GM23338 (cell line): ENCODE measurements around the gene TANGO6. TPM values are rescaled to one million over a fixed set of nuclear protein-coding genes. Genes with fewer than 3 reads are reported as not detected.

Experiments used
- ATAC-seq: fragments of 200-7000 bp; cut with Tn5 transposase; 3 replicates; pipeline ENCODE4 v1.9.1; 2020
- DNase-seq: peaks from one replicate; pipeline ENCODE4 v3.0.0-alpha.2; 2015; ENCODE audit warnings: low spot score
- H2AFZ ChIP-seq: fragments of 200-600 bp; sonication (generic); 2 replicates; pipeline ENCODE4 v1.8.0; 2016; ENCODE audit warnings: antibody characterized with exemption, mild to moderate bottlenecking, moderate library complexity
- H3F3A ChIP-seq: fragments of 200-600 bp; sonication (generic); replicated peaks from 2 replicates; pipeline ENCODE4 v1.8.0; 2017; ENCODE audit warnings: antibody characterized with exemption, mixed run types, low read depth
- H3K27ac ChIP-seq: fragments of 200-600 bp; sonication (generic); 2 replicates; pipeline ENCODE4 v1.6.1; 2016; ENCODE audit warnings: low read depth
- H3K27me3 ChIP-seq: fragments of 200-600 bp; sonication (generic); 2 replicates; pipeline ENCODE4 v1.8.0; 2016; ENCODE audit warnings: mild to moderate bottlenecking, mixed run types, moderate library complexity; ENCODE audit not compliant: insufficient read depth
- H3K36me3 ChIP-seq: fragments of 200-600 bp; sonication (generic); 2 replicates; pipeline ENCODE4 v1.8.0; 2016; ENCODE audit warnings: mild to moderate bottlenecking; ENCODE audit not compliant: insufficient read depth
- H3K4me1 ChIP-seq: fragments of 200-600 bp; sonication (generic); 2 replicates; pipeline ENCODE4 v1.8.0; 2016; ENCODE audit warnings: mild to moderate bottlenecking, moderate library complexity; ENCODE audit not compliant: insufficient read depth
- H3K4me2 ChIP-seq: fragments of 200-600 bp; sonication (generic); 2 replicates; pipeline ENCODE4 v1.7.1; 2017; ENCODE audit warnings: mixed run types
- H3K4me3 ChIP-seq: fragments of 200-600 bp; sonication (generic); 2 replicates; pipeline ENCODE4 v1.6.1; 2016; ENCODE audit warnings: mixed run types
- H3K79me2 ChIP-seq: fragments of 200-600 bp; sonication (generic); replicated peaks from 2 replicates; pipeline ENCODE4 v1.8.0; 2017; ENCODE audit warnings: mild to moderate bottlenecking; ENCODE audit not compliant: insufficient read depth
- H3K9me2 ChIP-seq: fragments of 200-600 bp; sonication (generic); 2 replicates; pipeline ENCODE4 v1.8.0; 2017; ENCODE audit not compliant: insufficient read depth
- H4K20me1 ChIP-seq: fragments of 200-600 bp; sonication (generic); replicated peaks from 2 replicates; pipeline ENCODE4 v1.8.0; 2017; ENCODE audit warnings: mild to moderate bottlenecking; ENCODE audit not compliant: insufficient read depth
- H3K27ac Mint-ChIP-seq: 2 replicates; pipeline ENCODE4 v1.8.0; 2020; ENCODE audit warnings: inconsistent platforms, mild to moderate bottlenecking, moderate library complexity, mixed read lengths
- H3K27me3 Mint-ChIP-seq: 3 replicates; pipeline ENCODE4 v1.8.0; 2022; ENCODE audit warnings: low read depth, mild to moderate bottlenecking, moderate library complexity, mixed read lengths, inconsistent platforms; ENCODE audit not compliant: insufficient read depth, poor library complexity
- H3K36me3 Mint-ChIP-seq: 3 replicates; pipeline ENCODE4 v1.8.0; 2021; ENCODE audit warnings: low read depth, mild to moderate bottlenecking, inconsistent platforms, moderate library complexity, mixed read lengths
- H3K4me1 Mint-ChIP-seq: 3 replicates; pipeline ENCODE4 v1.8.0; 2020; ENCODE audit warnings: mild to moderate bottlenecking, inconsistent platforms, mixed read lengths
- H3K4me3 Mint-ChIP-seq: 3 replicates; pipeline ENCODE4 v1.8.0; 2021; ENCODE audit warnings: moderate library complexity, mild to moderate bottlenecking, inconsistent platforms, mixed read lengths
- H3K9me3 Mint-ChIP-seq: 3 replicates; pipeline ENCODE4 v1.8.0; 2020; ENCODE audit warnings: moderate library complexity, mild to moderate bottlenecking, inconsistent platforms, mixed read lengths
- CREB1 ChIP-seq: fragments of 250-450 bp; sonication (Bioruptor Pico); IDR thresholded peaks from 2 replicates; pipeline ENCODE4 v1.5.0; 2020; ENCODE audit warnings: low read depth, mild to moderate bottlenecking, moderate library complexity
- CTCF ChIP-seq, 2 experiments: fragments of 200-600 bp in 1 of 2; sonication (generic) in 1 of 2; conservative IDR thresholded peaks; 2 replicates each; pipeline versions ENCODE4 v1.5.1 to v1.6.1; 2016 to 2017; ENCODE audit warnings: antibody characterized with exemption in 2 of 2, low read depth in 2 of 2, mild to moderate bottlenecking in 2 of 2, moderate library complexity in 1 of 2
- ETS1 ChIP-seq: IDR thresholded peaks from 2 replicates; pipeline ENCODE4 v1.6.1; 2016; ENCODE audit warnings: antibody characterized with exemption
- EZH2 ChIP-seq: fragments of 200-600 bp; sonication (generic); IDR thresholded peaks from one replicate; pipeline ENCODE4 v1.8.0; 2017; ENCODE audit warnings: antibody characterized with exemption, mild to moderate bottlenecking, low read depth; ENCODE audit not compliant: unreplicated experiment
- EZH2phosphoT487 ChIP-seq: fragments of 200-600 bp; sonication (generic); IDR thresholded peaks from one replicate; pipeline ENCODE4 v1.8.1; 2018; ENCODE audit warnings: antibody characterized with exemption; ENCODE audit not compliant: unreplicated experiment
- NANOG ChIP-seq: IDR thresholded peaks from 2 replicates; pipeline ENCODE4 v1.6.1; 2016; ENCODE audit warnings: antibody characterized with exemption, borderline replicate concordance
- POLR2AphosphoS5 ChIP-seq: IDR thresholded peaks from 2 replicates; pipeline ENCODE4 v1.6.1; 2016; ENCODE audit warnings: antibody characterized with exemption, low read depth
- REST ChIP-seq: IDR thresholded peaks from one replicate; pipeline ENCODE4 v1.6.1; 2018; ENCODE audit warnings: antibody characterized with exemption; ENCODE audit not compliant: unreplicated experiment
- STAT1 ChIP-seq: IDR thresholded peaks from one replicate; pipeline ENCODE4 v1.6.1; 2016; ENCODE audit warnings: antibody characterized with exemption; ENCODE audit not compliant: unreplicated experiment
- ZNF114 ChIP-seq: fragments of 250-450 bp; sonication (Bioruptor Pico); IDR thresholded peaks from 2 replicates; pipeline ENCODE4 v1.5.0; 2020; ENCODE audit warnings: mild to moderate bottlenecking, moderate library complexity
- ZNF331 ChIP-seq: fragments of 250-450 bp; sonication (Bioruptor Pico); IDR thresholded peaks from 2 replicates; pipeline ENCODE4 v1.5.0; 2020; ENCODE audit warnings: low read depth, mild to moderate bottlenecking, moderate library complexity
- polyA plus RNA-seq: library from polyadenylated mRNA; unstranded; fragments of >200 nt; fragmentation: Nextera tagmentation; extraction: Ambion mirVana; gene quantifications from 2 replicates; pipeline ENCODE4 v1.2.1, GENCODE V29; 2016
- total RNA-seq: library from RNA; depleted of rRNA; stranded (reverse); fragments of >200 nt; shearing (Covaris generic); gene quantifications from 2 replicates; pipeline ENCODE4 v1.2.3, GENCODE V29; 2014

Gene TANGO6
- total and polyA plus RNA-seq, 2 experiments from 2014 or later, result 7.2 to 23.2 TPM

- Mint-ChIP-seq H3K9me3 (no peaks in the 10 kb centered on the region; the same call in 2 of the 3 replicates), H3K36me3 (no peaks in the 10 kb centered on the region), H3K27me3 (peaks cover 8% of the 10 kb centered on the region), H3K27ac (peak overlapping the region; percentile 82), H3K4me1 (peaks cover 14% of the 10 kb centered on the region), H3K4me3 (peak overlapping the region; percentile 78)
- Histone ChIP-seq H3K79me2 (peaks cover 18% of the 10 kb centered on the region), H2AFZ (peak overlapping the region; percentile 97), H3F3A (no peaks in the 10 kb centered on the region), H3K27ac (peak overlapping the region; percentile 72), H3K9me2 (no peaks in the 10 kb centered on the region), H3K4me1 (peaks cover 4% of the 10 kb centered on the region), H3K4me3 (peak overlapping the region; percentile 91), H3K36me3 (no peaks in the 10 kb centered on the region), H4K20me1 (no peaks in the 10 kb centered on the region), H3K27me3 (no peaks in the 10 kb centered on the region), H3K4me2 (peak overlapping the region; percentile 83)
- no peak for DNase-seq
- no peak for TF ChIP-seq ZNF331 (CRISPR knock-in tag)
- peak in 1 of 2 experiments; percentile 5; a peak in 1 of 4 replicates for TF ChIP-seq CTCF (conservative IDR thresholded peaks at IDR 0.05; ENCODE audit: low read depth in 2 of 2)
- ATAC-seq, result peak; percentile 2; the same call in 2 of the 3 replicates
Measured at GRCh38 chr16:68844211-68844564, 857 bp downstream of the TANGO6 start.

GRCh38 chr16:68848786-68849185, 5.5 kb downstream of the TANGO6 start:
- Mint-ChIP-seq H3K4me1 (peaks cover 12% of the 10 kb centered on the region), H3K36me3 (no peaks in the 10 kb centered on the region), H3K27ac (no peak overlapping the region), H3K9me3 (no peaks in the 10 kb centered on the region), H3K27me3 (no peaks in the 10 kb centered on the region), H3K4me3 (no peak overlapping the region)
- TF ChIP-seq ZNF331 (CRISPR knock-in tag) (no peak), EZH2 (no peak)
- DNase-seq, result no peak
- Histone ChIP-seq H4K20me1 (no peaks in the 10 kb centered on the region), H3K27ac (no peak overlapping the region), H3K9me2 (no peaks in the 10 kb centered on the region), H3K4me1 (peaks cover 4% of the 10 kb centered on the region), H3K79me2 (peaks cover 22% of the 10 kb centered on the region), H3K4me3 (no peak overlapping the region), H3F3A (no peaks in the 10 kb centered on the region), H3K27me3 (no peaks in the 10 kb centered on the region), H3K4me2 (no peak overlapping the region), H2AFZ (no peak overlapping the region), H3K36me3 (no peaks in the 10 kb centered on the region)
- ATAC-seq, result no peak

GRCh38 chr16:68850481-68850880, 7.2 kb downstream of the TANGO6 start:
- no peak overlapping the region for H3K4me3 Mint-ChIP-seq
- no peak overlapping the region for H3K4me2 ChIP-seq
- H2AFZ ChIP-seq, result no peak overlapping the region
- H3K27me3 ChIP-seq, result no peaks in the 10 kb centered on the region
- H3K9me3 Mint-ChIP-seq, result no peaks in the 10 kb centered on the region
- no peaks in the 10 kb centered on the region for H3K36me3 ChIP-seq
- no peak overlapping the region for H3K4me3 ChIP-seq
- no peaks in the 10 kb centered on the region for H3K27me3 Mint-ChIP-seq
- no peak overlapping the region for H3K27ac ChIP-seq
- no peaks in the 10 kb centered on the region for H3K36me3 Mint-ChIP-seq
- no peak for DNase-seq
- no peak overlapping the region for H3K27ac Mint-ChIP-seq
- no peaks in the 10 kb centered on the region for H3K4me1 ChIP-seq
- H3K4me1 Mint-ChIP-seq, result peaks cover 4% of the 10 kb centered on the region; the same call in 2 of the 3 replicates
- no peaks in the 10 kb centered on the region for H3F3A ChIP-seq
- ATAC-seq, result no peak
- no peaks in the 10 kb centered on the region for H4K20me1 ChIP-seq
- H3K9me2 ChIP-seq, result no peaks in the 10 kb centered on the region
- H3K79me2 ChIP-seq, result peaks cover 9% of the 10 kb centered on the region; the same call in 1 of the 2 replicates
- TF ChIP-seq EZH2phosphoT487 (no peak), ETS1 (no peak), CTCF (conservative IDR thresholded peaks at IDR 0.05; ENCODE audit: low read depth in 2 of 2) (no peak), ZNF331 (CRISPR knock-in tag) (no peak), ZNF114 (CRISPR knock-in tag) (no peak), NANOG (no peak), POLR2AphosphoS5 (no peak), STAT1 (no peak), CREB1 (CRISPR knock-in tag) (no peak), REST (no peak), EZH2 (no peak)
